GM21576 (cell line): Measurements from ENCODE around the gene SULF2.
"Not testable (repeated sequence)": the region's sequence is repeated elsewhere in the genome, so short reads cannot be mapped to it uniquely, and the experiment has no call there.

Experiments used
- ATAC-seq: cut with Tn5 transposase; IDR thresholded peaks from one replicate; pipeline ENCODE4 v1.9.1; 2021; ENCODE audit warnings: mild to moderate bottlenecking, moderate library complexity; ENCODE audit not compliant: unreplicated experiment

The SULF2 gene

DNA sequence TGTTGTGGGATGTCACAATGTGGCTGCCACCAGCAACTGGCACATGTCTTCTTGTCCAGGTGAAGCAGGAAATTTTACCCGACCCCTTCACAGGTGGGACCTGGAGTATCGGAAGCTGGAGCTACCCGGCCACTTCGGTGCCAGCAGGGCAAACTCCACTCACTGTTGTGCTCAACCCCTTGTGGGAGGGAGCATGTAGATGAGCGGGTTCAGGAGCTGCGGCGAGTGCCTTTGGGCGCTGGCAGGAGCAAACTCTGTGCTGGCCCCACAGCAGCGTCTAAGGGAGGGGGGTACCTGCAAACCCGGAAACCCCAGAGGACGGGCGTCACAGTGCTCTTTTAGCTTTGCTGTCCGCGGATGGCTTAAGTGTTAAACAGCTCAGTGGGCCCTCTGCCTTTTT is 20.7 kb upstream of the SULF2 start:
- no peak for ATAC-seq

DNA sequence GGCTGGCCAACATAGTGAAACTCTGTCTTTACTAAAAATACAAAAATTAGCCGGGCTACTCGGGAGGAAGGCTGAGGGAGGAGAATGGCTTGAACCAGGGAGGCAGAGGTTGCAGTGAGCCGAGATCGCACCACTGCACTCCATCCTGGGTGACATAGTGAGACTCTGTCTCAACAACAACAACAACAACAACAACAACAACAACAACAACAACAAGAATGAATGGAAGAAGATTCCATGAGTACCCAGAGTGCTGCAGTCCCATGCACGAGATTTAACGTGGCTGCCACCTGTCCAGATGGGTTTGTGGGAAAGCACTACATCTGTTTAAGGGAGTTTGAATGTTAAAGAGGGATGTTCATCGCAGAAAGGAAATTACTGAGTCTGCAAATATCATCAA is 19.7 kb upstream of the SULF2 start:
- ATAC-seq, result not testable (repeated sequence)

DNA sequence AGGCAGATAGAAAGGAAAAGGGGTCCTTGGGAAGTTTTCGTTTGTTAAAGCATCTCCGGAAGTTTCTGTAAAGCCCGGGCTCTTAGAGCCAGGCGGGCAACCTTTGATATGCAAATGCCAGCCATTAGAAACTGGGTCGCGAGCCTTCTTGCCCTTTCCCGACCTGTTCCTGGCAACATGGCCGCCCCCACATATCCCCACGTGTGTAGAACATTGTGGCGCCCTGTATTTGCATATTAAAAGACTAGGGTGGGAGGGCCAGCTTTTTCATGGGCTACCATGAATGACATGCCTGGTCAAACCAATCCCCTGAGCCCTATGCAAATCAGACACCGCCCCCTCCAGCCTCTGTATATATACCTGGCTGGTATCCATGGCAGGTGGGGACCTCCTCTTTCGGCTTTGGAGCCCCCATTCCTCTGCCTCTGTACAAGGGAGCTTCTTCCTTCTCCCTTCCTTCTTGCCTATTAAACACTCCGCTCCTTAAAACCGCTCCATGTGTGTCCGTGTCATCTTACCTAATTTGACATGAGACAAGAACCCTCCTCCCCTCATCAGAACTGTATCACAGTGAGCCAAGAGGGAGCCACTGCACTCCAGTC is 19.0 kb upstream of the SULF2 start:
- ATAC-seq, result not testable (repeated sequence)

DNA sequence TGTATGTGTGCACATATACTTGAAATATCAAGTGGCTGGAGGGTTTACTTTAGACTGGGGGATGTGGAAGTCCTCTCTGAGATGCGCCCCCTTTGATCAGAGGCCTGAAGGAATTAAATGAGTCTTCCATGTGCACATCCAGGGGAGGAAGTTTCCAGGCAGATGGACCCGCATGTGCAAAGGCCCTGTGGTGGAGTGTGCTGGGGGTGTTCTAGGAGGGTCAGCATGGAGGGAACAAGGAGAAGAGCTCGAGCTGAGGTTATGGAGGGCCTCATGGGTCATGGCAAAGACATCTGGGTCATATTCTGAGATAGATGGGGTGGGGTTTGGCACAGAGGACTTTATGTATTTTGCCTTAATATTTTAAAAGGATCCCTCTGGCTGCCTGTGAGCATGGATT is 17.7 kb upstream of the SULF2 start:
- no peak for ATAC-seq

DNA sequence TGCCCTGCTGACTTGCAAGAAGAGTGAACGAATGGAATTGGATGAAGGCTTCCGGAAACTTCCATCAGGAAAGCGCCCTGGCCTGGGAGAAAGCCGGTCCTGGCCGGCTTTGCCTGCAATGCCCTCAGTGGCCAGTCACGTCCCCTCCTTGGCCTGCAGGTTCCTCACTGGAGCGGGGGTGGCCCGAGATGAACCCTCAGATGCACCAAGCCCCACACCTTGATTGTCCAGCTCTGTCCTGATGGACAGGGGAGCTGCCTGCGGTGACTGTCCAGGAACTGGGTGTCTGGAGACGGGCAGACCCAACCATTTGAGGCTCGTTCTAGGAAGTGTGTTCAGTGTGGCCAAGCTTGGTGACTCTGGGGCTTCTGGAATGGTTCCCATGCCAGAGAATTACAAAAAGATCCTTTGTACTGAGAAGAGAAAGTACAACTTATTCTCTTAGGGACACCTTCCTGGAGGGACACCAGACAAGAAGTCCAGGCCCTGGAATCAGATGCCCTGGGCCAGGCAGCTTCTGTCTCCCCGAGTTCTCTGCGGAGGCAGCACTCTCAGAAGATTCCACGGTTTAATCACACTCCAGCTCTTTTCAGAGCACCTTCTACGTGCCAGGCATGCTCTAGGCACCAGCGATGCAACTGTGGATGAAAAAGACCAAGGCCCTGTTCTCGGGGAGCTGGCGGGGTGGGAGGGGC is 17.1 kb upstream of the SULF2 start:
- ATAC-seq, result no peak

DNA sequence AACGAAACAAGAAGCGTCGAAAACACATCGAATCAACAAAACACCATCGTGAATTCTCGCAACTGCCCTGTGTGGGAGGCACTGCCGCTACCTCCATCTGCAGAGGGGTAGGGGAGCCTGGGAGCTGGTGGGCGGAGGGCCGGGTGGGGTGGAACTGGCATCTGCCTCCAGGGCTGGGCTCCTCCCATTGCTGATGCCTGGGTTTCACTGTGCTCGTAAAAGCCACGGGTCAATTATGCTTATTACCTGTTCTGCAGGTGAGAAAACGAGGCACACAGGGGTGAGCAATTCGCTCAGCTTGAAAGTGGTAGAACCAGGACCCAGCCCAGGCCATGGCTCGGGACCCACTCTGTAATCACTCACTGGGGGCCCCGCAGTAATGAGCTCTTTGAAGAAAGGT is 16.5 kb upstream of the SULF2 start:
- ATAC-seq, result no peak

DNA sequence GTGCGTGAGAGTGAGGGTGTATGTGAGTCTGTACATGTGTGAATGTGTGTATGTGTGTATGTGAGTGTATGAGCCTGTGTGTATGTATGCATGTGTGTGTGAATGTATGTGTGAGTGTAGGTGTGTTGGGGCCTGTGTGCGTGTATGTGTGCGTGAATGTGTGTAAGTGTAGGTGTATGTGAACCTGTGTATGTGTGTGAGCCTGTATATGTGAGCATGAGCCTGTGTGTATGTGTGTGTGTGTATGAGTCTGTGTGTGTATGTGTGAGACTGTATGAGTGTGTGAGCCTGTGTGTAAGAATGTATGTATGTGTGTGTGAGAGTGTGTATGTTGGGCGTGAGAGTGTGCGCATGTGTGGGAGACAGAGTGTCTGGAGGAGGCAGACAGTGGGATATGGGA is 15.8 kb upstream of the SULF2 start:
- no peak for ATAC-seq

DNA sequence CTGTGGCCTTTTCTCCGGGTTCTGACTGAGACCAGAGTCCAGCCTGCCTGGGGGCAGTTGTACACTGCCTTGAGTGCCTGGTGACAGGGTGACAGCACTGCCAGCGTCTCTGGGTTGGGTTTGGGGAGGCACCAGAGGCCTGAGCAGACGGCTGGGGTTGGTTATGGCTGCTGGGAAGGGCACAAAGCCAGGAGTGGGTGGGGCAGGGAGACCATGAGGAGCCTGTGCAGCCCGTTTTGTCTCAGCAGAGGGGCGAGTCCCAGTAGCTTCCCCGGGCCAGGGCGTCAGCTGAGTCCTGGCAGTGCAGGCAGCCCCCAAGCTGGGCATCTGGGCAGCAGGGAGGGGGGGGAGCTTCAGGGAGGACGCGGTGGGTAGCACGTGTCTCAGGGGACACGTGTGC is 15.3 kb upstream of the SULF2 start:
- no peak for ATAC-seq

DNA sequence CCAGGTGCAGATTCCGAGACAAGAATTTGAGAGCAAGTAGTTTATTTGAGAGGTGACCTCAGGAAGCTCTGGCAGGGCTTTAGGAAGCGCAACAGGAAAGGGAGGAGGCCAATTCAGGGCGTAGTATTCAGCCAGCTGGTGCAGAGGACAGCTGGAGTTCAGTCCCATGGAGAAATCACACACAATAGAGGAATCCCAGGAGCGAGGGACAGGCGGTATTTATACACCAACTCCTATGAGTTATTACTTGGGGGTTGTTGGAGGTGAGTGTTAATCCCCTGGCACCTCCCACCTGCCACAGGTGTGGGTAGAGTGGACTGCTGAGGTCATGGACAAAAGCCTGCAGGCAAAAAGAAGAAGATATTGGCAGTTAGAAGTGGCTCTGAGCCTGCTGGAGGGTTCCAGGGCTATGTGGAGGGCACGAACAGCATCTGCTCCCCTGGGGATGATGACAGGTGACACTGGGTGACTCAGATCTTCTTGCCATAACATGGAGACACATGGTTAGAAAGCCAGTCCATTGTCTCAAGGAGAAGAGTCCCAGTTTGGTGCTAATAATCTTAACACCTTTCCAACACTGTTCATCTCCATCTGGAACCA is 13.9 kb upstream of the SULF2 start:
- no peak for ATAC-seq

DNA sequence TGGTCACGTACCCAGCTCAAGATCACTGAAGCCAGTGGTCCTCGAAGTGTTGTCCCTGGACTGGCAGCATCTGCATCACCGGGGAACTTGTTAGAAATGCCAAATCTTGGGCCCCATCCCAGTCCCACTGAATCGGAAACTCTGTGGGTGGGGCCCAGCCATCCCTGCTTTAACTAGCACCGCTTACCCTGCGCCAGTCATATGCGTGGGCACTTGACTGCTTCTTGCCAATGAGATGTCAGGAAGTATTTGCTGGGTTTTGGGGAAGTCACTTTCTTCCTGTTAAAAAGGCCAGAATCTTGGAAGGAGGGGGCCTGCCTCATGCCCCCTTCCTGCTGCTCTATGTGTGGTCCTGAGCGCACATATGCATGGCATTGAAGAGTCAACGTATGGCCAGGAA is 11.7 kb upstream of the SULF2 start:
- no peak for ATAC-seq

DNA sequence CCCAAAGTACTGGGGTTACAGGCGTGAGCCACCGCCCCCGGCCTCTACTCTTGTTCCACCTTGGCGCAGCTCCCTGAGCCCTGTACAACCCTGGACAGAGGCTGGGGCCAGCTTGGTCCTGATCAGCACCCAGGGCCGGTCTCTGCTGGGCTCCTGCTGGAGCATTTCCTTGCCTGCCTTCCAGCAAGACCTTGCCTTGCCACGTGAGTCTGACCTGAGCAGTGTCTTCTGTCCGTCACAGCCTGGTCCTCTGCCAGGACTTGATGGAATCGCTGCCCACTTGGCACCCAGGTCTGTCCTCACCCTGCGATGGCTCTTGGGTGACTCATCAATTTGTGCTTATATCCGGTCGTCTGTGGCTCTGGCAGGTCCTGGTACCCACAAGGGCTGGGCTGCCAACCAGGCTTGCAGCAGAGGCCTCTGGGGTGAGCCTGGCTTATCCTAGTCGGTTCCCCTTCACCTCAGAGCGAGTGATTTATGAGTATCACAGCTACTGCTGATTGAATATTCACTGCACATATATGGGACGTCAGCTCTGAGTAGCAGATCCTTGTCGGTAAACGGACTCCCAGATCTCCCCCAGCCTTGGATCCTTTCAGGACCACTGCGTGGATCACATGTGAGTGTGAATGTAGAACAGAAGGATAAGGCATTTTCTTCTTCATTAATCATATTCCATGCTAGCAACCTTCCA is 10.1 kb upstream of the SULF2 start:
- ATAC-seq, result no peak

DNA sequence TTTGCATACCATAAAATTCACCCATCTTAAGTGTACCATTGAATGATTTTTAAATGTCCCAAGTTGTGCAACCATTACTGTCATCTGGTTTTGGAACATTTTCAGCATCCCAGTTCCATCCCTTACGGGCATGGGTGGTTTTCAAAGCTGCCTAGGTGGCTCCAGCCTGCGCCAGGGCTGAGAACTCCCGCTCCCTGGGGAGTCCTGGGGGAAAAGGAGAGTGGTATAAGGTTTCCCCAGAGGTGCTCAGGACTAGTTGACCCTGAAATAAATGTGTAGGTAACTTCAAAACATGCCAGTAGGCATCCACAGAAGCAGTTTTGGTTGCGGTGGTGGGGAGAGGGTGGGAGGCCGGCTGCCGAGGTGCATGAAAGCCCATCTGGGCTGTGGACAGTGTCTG is 9.0 kb upstream of the SULF2 start:
- not testable (repeated sequence) for ATAC-seq

DNA sequence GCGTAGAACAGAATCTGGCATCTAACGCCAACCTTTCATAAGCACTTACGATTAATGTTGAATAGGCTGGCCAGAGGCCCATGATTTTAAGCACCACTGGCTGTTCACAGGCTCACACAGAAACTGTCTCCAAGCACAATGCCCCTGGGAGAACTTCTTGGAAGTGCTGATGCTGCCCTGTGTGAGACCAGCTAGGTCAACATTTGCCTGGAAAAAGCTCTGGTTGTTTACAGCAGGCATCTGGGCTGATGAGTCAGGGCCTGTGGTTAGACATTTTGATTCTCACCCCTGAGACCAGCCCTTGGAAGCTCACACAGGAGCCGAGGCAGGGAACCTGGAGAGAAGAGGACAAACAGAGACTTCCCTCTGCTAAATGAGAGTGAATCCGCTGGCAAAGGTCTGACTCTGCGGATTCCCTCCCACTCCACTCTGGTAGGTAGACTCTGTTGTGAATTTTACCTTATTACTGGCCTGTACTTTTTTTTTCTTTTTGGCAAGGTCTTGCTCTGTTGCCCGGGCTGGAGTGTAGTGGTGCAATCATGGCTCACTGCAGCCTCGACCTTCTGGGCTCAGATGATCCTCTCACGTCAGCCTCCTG is 6.8 kb upstream of the SULF2 start:
- ATAC-seq, result no peak

DNA sequence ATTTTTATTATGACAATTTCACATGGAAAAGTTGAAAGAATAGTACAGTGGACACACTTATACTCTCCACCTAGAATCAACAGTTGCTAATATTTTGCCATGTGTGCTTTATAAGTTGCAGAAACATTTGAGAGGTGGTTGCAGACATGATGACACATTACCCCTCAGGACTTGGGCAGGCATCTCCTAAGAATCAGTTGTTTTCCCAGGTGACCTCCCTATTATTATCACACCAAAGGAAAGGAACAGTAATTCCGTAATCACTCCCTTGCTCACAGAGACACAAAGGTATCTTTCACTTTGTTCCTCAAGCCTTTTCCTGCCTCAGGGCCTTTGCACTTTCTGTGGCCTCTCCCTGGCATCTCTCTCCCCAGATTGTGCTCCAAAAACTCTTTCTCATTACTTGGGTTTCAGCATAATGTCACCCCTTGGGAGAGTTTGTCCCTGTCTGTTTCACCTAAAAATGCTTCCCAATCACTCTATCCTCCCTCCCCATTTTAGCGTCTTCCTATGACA is 5.9 kb upstream of the SULF2 start:
- no peak for ATAC-seq

DNA sequence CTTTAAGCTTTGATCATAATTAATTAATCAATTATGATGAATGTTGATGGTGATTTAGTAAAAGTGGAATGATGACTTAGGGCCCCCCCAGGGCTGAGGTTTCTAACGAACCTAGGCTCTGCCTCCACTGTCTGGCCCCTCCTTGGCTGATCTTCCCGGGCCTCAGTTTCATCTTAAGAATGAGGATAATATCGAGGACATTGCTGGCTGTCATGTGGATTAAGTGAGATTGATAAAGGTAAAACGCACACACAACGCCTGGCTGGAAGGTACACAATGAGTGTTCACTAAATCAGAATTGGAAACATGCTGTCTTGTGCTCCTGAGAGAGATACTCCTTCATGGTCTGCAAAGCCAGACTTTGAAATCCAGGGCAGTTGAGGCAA is 5.3 kb upstream of the SULF2 start:
- ATAC-seq, result no peak

DNA sequence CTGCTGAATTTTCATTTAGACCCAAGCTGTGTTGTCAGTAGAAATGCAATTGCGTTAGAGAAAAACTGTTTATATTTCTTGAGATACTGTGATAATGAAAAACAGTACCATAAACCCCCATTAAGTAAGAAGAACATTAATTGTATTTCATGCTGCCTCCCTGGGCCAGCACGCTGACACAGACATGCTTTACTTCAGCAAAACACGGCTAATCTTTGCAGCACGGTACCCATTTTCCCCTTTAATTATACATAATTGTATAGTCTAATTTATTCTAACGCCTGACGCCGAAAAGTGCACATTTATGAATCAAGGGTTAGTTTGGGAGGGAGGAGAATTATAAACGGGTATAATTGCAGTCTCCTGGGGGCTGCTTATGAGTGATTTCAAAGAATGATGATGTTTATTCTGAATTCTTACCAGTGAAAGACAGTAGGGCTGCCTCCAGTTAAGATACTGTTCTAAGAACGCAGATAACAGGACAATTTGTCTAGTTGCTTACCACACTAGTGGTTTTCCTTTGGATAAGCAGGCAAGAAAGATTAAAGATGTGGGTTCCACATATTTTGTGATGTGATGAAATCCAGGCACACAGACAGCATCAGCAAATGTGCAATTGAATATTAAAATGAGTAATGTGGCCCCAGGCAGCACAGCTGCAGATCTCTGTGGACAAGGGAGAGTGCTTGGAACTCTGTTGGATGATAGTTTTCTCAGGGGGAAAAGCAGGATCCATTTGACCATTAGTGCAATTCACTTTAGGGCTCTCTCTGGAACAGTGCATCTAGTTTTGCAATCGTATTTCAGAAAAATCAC is 4.7 kb upstream of the SULF2 start:
- ATAC-seq, result no peak

DNA sequence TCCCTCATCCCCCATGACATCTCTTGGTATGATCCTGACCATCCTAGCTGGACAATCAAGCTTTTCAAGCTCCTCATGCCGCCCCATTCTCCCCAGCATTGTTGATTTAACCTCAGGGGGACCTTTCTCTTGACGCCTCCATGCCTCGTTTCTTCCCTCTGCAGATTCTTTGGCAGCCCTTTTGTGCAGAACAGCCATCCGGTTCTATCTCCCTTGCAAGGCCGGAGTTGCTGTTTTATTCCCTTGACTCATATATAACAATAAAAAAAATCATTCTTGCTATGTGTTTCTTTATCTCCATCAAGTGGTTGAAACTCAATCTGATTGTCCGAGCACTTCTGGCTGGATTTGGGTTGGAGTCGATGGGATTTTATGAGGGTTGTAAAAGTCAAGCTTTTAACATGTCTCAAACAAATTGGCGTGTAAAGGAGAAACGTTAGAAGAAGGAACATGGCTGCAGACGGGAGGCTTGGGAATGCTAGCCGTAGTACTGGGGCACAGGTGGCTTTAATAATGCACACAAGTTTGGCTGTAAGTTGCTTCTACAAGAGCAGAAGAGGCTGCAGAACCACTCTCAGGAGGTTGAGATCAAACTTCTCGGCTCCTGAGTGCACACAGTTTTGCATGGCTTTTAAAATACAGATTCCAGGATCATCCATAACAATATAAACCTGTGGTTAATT is 3.9 kb upstream of the SULF2 start:
- no peak for ATAC-seq

DNA sequence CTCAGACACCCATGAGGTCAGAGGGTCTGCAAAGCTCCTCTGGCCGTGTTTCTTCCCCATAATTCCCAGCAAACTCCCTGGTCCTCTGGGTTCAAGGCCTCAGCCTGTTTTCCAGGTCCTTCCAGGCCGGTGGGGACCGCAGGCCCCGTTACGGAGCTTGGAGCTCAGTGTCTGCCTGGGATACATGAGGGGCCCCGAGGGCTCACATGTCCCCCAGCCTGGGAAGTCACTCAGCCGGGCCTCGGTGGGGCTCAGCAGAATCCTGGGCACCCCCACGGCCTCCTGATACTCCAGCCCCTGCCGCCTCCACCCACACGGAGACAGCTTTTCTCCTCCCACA is 3.4 kb upstream of the SULF2 start:
- no peak for ATAC-seq

DNA sequence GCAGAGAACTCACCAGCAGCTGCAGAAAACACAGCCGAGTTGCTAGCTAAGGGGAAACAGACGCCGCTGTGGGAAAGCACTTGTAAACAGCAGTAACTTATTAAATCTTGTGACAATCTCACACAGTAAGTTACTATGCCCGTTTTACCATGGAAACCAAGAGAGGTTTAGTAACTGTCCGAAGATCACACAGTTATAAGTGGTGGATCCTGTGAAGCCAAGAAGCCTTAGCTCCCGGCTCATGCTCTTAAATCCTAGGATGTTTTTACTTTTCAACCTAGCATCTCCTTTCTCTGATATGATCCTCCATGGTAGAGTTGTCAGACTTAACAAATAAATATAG is 1.5 kb upstream of the SULF2 start:
- ATAC-seq, result no peak
